Stromal cell of bone marrow (primary cell): ENCODE measurements around the gene CARD8.

ENCODE experiments used
- DNase-seq: peaks from one replicate; pipeline ENCODE4 v3.0.0-alpha.2; 2012; ENCODE audit warnings: low read depth

Gene CARD8

DNA sequence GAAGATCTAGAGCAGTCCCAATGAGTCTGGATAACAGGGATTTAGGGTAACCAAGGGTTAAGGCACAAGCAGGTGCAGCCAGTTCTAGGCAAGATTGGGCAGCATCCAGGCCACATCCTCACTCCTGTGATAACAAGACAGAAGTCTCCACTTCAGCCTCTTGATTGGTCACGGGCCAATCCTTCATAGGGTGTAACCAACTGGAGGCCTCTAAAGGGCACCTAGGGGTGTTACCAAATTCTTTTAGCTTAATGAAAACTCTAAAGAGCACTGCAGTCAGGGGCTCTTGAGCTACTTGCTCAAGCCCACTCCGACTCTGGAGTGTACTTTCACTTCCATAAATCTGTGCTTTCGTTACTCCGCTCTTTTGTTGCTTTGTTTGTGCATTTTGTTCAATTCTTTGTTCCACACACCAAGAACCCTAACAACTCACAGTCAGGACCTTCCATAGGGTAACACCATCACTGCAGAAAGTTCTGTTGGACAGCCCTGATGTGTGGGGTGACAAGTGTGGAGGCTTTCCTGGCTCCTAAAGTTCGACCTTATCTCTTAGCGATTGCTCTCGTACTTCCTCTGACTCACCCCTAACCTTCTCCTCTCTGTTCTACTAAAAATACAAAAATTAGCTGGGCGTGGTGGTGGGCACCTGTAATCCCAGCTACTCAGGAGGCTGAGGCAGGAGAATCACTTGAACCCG is 49.2 kb downstream of the CARD8 start:
- DNase-seq = no peak

DNA sequence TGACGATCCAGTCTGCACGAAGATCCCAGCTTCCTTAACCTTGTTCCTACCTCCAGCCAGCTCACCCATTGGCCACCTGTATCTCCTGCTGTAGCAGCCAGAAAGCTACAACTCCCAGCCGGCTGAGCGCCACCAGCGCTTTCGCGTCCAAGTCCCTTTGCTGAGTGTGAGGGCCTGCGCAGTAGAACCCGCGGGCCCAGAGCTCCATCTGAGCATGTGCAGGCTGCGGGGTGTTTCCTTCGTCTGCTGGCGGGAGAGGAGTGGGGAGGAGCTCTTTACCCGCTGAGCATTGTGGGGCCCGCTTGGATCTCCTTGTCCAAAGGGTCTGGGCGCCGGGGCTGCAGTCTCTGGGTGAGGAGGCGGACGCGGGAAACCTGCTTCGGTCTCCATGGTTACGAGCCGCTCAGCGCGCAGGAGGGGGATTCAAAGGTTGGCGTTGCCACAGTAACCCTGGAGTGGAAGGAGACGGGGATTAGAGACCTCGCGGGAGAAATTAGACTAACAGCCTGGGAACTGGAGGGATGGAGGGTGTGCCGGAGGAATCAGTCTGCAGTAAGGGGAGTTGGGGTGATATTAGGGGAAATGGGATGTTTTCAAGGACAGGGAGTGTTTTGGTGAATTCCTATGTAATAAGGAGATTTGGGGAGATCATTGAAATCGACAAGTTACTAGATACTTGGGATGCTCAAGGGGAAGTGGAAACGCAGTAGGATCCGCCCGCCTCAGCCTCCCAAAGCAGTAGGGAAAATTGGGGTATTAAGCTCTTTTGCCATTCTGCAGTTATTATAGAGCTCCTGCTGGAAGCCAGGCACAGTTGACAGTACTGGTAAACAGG is 51.7 kb downstream of the CARD8 start:
- DNase-seq = peak; percentile 88

DNA sequence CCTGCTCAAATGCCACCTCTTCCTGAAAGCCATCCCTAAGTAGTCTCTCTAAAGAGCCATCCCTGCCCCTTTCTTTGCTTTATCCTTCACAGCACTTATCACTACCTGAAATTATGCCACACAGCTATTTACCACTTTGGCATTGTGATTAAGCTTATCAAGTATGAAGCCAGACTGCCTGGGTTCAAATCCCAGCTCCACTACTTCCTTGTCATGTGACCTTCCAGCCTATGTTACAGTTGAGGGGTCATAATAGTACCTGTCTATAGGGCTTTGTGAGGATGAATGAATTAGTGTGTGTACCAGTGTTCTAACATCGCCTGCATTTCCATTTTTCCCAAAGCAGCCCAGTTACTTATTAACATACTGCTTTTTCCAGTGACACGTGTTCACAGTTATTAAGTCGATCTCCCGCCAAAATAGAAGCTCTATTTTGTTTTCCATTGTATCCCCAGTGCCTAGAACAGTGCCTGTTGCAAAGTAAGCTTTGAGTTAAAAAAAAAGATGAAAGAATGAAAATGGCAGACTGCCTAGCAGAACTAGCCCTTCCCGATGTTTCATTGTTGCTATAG is 52.4 kb downstream of the CARD8 start:
- no peak for DNase-seq

DNA sequence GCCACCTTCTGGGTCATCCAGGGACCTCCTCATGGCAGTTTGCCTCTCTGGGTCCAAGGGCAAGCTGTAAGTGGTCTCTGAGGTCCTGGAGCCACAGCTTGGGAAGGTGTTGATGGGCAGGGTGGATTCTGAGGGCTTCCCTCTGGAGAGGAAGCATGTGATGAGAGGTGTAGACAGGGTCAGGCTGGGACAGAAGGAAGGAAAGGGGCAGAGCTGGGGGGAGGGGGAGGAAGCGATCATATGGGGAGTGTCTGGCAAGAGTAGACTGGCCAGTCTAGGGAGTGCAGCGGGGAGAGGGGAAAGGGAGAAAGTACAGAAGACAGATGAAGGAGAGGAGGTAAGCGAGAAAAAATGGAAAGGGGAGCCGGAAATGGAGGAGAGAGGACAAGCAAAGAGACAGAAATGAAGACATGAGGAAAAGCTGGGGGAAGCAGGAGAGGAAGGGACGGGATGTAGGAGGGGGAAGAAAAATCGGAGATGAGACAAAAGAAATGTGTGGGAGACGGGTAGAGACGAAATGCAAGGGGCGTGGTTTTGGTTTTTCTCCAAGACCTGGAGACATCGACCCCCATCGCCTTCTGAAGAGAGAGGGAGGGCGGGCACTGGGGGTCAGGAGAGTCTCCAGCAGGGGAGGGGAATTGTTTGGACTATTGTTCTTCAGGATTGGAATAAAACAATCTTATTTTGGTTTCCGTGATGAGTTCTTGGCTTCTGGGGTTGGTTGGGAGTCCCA is 58.6 kb downstream of the CARD8 start:
- DNase-seq = no peak

DNA sequence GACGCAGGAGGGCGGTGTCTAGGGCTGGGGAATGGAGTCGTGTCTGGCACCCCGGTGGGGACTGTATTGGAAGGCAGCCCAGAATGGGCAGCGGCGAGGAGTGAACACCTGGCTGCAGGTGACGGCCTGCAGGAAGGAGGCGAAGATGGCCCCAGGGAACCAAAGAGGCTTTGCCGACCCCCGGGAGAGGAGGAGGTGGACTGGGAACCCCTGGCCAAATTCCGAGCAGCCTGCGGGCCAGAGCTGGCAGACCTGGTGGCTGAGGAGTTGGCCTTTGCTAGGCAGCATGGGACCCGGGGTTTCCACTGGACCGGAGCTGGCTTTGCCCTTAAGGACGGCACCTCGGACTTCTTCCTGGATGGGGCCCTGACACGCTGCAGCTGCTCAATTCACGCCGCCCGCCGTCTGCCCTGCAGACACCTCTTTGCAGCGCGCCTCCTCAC is 59.4 kb downstream of the CARD8 start:
- no peak for DNase-seq

DNA sequence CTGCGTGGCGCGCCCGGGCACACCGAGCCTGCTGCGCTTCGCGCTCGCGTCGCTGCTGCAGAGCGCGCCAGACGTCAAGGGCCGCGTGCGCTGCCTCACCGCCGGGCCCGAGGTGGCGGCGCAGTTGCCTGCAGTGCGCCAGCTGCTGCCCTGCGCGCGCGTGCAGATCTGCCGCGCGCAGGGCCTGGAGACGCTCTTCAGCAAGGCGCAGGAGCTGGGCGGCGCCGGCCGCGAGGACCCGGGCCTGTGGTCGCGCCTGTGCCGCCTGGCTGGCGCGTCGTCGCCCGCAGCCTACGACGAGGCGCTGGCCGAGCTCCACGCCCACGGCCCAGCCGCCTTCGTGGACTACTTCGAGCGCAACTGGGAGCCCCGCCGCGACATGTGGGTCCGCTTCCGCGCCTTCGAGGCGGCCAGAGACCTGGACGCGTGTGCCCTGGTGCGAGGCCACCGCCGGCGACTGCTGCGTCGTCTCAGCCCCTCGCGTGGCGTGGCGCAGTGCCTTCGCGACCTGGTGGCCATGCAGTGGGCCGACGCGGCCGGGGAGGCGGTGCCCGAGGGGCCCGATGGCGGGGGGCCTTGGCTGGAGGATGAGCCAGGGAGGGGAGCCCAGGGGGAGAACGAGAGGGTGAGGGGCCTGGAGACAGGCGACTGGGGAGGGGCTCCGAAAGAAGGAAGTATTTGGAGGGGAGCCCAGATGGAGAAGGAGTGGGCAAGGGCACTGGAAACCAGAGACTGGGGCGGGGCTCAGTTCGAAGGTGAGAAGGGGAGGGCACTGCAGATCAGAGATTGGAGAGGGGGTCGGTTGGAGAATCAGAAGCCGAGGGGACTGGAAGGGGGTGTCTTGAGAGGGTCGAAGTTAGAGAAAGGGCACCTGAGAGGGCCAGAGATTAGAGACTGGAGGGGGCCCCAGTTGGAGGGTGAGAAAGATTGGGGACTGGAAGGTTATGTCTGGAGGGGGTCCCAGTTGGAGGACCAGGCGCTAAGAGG is 60.6 kb downstream of the CARD8 start:
- no peak for DNase-seq

DNA sequence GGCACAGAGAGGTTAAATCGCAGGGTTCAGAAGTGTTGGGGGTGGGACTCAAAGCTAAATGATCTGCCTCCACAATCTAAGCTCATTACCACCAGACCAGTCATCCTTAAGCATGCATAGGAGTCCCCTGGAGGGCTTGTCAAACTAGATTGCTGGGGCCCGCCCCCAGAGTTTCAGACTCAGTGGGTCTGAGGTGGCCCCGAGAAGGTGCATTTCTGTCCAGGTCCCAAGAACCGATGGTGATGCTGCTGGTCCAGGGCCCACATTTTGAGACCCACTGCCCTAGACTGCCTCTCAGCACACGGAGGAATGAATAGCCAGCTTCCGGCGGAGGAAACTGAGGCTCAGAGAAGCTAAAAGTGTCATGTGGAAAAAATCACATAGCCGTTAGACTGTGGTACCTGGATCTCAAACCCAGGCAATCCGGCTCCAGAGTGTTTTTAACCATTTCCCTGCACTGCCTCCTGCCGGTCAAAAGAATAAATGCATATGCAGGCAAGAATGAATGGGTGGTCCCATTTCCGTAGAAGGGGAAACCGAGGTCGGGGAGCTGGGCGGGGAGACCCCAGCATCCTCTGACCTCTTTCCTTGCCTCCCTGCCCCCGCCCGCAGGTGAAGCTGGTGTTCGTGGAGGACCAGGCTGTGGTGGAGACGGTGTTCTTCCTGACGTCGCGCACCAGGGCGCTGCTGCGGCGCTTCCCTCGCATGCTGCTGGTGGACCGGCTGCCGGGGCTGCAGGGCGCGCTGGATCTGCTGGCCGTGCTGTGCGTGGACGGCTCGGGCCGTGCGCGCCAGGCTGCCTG is 61.5 kb downstream of the CARD8 start:
- no peak for DNase-seq

DNA sequence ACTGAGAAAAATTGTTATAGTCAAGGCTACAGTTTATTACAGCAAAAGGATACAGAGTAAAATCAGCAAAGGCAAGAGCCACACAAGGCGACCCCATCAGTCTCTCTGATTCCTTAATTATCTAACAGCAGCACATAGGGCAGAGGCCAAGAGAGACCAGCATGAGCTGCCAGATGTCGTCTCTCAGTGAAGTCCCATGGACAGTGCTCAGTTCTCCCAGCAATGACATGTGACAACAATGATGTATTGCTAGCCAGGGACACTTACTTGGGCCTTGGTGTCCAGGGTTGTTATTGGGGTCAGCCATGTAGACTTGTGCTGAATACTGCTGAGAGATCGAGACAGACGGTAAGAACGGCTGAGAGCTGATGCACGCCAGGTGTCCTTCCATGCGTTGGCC is 63.0 kb downstream of the CARD8 start:
- DNase-seq = no peak

DNA sequence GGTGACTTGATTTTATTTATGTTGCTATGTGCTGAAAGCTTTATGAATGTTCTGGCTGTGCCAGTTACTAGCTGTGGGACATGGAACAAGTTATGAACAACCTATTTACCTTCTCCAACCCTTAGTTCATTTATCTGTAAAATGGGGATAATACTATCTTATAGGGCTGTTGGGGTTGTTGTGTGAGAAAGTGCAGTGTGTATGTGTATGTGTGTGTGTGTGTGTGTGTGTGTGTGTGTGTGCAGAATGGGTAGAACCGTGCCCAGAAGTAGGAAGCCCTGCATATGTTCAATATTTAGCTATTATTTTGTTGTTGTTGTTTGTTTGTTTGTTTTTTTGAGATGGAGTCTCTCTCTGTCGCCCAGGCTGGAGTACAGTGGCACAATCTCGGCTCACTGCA is 64.8 kb downstream of the CARD8 start:
- DNase-seq = no peak

DNA sequence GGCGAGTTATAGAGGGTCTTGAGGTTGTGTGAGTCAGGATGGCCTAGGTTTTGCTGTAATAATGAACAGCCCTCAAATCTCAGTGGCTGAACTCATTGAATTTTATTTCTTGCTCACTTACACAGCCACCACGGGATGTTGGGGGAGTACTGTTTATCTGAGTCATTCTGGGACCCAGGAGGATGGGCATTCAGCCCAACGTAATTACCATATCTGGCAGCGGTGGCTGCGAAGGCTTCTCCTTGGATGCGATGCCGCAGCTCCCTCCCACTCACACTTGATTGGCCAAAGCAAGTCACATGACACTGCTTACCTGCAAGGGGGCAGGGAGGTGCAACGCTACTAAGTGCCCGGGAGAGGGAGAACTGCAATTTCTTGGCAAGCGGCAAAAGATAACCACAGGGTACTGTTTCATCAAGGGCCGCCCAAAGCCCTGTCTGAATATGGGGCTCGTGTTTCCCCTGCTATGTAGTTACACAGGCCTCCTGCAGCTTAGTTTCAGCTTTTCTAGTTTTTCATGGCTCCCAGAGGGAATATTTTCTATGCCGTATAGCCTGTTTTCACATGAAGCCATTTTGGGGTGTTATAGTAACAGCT is 65.3 kb downstream of the CARD8 start:
- DNase-seq = peak; percentile 38

DNA sequence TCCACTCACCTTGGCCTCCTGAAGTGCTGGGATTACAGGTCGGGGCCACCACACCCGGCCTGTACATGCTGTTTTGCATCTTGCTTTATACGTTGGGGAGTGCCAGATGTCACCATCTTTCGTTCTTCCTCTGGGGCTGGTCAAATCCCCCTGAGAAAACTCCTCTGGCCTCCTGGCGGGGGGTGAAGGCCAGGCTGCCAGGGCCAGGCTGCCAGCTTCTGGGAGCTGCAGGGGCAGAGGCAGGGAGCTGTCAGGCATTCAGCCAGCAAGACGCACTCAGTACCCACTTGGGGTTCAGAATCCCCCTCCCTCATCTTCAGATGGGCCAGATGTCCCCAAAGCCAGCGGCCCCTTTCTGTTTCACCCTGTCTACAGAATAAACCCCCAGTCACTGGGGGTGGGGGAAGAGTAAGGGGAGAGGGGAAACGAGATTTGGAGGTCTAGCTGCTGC is 69.1 kb downstream of the CARD8 start:
- DNase-seq = no peak

DNA sequence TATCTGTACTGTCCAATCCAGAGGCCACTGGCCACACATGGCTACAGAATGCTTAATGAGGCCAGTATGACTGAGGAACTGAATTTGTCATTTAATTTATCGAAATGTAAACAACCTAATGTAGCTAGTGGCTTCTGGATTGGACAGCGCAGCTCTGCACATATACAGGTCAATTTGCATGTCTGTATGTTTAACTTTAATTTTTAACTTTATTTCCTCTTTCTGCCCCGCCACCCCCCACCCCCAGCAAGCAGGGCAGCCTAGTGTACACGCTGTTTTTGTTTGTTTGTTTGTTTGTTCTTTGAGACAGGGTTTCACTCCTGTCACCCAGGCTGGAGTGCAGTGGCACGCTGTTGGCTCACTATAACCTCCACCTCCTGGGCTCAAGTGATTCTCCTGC is 69.7 kb downstream of the CARD8 start:
- DNase-seq = no peak

DNA sequence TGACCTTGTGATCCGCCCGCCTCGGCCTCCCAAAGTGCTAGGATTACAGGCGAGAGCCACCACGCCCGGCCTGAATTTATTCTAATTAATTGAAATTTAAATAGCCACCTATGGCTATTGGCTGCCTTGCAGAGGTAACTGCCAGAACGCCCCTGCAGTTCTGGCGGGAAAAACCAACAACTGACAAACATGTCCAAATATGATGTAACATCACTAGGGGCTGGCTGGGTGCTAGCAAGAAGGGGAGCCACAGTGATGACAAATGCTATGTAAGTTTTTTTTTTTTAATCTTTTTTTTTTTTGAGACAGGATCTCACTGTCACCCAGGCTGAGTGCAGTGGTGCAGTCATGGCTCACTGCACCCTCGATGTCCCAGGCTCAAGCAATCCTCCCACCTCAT is 72.4 kb downstream of the CARD8 start:
- no peak for DNase-seq

DNA sequence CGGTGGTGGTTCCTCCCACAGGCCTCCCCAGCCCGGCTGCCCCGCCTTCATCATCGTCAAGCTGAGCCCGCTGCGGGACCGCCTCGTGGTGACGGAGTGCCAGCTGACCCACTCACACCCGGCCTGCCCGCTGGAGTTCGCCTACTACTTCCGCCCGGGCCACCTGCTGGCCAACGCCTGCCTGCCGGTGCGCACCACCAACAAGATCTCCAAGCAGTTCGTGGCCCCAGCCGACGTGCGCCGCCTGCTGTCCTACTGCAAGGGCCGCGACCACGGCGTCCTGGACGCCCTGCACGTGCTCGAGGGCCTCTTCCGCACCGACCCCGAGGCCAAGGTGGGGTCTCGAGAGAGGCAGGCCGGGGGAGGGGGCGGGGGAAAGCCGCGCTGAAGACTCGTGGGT is 73.3 kb downstream of the CARD8 start:
- no peak for DNase-seq

DNA sequence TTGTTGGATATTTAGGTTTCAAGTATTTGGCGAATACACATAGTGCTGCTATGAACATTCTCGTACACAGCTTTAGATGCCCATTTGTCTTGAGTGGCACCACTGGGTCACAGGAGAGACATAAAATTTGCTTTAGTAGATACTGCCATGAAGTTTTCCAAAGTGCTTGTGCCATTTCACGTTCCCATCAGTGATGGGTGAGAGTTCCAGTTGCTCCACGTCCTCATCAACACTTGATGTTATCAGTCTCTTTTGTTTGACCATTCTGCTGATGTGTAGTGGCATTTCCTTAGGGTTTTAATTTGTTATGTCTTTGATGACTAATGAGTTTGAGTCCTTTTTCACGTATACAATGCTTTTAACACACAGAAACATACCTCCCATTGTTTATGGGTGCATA is 74.2 kb downstream of the CARD8 start:
- no peak for DNase-seq

DNA sequence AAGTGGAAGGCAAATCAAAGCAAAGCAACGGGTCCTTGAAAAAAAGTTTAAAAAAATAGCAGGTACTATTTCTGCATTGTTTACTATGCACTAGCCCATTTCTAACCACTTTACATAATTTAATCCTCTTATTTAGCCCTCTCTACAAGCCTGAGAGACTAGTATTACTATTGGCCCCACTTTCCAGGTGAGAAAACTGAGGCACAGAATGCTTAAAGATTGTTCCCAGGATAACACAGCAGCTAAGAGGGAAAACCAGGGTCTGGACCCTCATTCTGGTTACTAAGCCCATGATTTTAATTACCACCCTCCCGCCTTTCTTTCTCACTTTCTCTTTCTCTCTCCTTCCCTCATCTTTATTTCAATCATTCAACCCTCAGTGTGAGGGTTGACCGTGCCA is 79.5 kb downstream of the CARD8 start:
- no peak for DNase-seq

DNA sequence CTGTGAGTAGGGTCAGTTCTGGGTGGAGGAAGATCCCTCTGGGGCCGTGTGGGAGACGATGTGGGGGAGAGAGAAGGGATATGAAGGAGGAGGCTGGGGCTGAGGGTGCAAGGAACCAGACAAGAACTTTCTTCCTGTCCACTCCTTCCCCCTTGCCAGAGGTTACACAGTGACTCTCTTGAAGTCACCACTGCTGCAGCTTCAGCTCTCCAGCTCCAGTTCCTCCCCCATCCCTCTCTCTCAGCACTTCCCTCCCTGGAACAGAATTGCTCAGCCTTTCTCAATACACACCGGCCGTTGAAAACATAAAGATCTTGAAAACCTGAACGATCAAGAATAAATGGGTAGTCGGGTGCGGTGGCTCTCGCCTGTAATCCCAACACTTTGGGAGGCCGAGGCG is 80.1 kb downstream of the CARD8 start:
- no peak for DNase-seq

DNA sequence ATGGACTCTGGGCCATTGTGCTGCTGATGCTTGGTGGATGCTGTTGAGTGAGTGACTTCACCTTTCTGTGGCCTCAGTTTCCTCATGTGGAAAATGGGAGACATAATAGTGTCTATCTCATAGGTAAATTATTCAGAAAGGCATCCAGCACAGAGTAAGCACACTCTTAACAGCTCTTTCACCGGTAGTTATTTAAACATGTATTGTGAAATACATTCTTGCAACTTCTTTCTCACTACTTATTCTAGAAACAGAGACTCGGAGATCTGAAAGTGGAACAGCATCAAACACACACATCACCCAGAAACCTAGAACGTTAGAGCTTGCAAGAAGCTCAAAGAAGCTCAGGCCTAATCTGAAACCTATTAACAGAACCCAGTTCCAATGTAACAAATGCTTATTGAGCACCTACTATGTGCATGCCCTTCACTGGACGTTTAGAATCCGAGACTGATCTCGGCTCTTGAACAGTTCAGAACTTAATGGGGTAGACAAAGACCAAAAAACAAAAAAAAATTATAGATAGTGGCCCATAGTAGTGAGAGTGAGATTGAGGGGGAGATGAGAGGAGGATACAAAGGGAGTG is 81.2 kb downstream of the CARD8 start:
- no peak for DNase-seq

DNA sequence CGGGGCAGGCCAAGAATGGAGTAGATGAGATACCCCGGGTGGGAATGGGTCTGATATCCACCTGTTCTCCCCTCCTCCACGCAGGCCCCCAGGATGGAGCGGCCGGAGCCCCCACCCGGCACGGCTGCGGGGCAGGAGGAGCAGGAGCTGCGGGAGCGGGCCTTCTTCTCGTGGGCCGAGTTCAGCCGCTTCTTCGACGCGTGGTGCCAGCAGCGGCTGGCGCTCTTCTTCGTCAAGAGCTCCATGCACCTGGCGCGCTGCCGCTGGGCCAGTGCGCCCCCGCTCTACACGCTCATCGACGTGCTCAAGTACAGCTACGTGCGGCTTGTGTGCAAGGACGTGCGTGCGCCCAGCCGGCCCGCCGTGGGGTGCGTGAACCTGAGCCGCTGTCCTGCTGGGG is 84.0 kb downstream of the CARD8 start:
- DNase-seq = no peak
